H9 (cell line): ENCODE data around the gene TEKT3. TPM values are rescaled to one million over a fixed set of nuclear protein-coding genes. Genes with fewer than 3 reads are reported as not detected.

ENCODE experiments used
- DNase-seq: peaks from one replicate; pipeline ENCODE4 v3.0.0-alpha.2; 2017
- H2AFZ ChIP-seq: one replicate; pipeline ENCODE4 v1.6.1; 2013; ENCODE audit warnings: mild to moderate bottlenecking, low read length, control low read depth, moderate library complexity
- H2AK5ac ChIP-seq: 2 replicates; pipeline ENCODE4 v1.6.1; 2013; ENCODE audit warnings: low read length, control low read depth, mixed read lengths; ENCODE audit not compliant: insufficient read length
- H2BK120ac ChIP-seq: one replicate; pipeline ENCODE4 v1.6.1; 2013; ENCODE audit warnings: low read depth, mild to moderate bottlenecking, low read length, control low read depth, inconsistent platforms; ENCODE audit not compliant: poor library complexity, severe bottlenecking
- H2BK12ac ChIP-seq: 2 replicates; pipeline ENCODE4 v1.6.1; 2013; ENCODE audit warnings: low read length, control low read depth, mixed read lengths, low read depth; ENCODE audit not compliant: insufficient read length
- H2BK15ac ChIP-seq: 2 replicates; pipeline ENCODE4 v1.6.1; 2013; ENCODE audit warnings: low read depth, low read length, control low read depth
- H2BK20ac ChIP-seq: one replicate; pipeline ENCODE4 v1.6.1; 2013; ENCODE audit warnings: low read depth, mild to moderate bottlenecking, low read length, control low read depth, inconsistent platforms; ENCODE audit not compliant: poor library complexity, severe bottlenecking
- H2BK5ac ChIP-seq: 2 replicates; pipeline ENCODE4 v1.6.1; 2013; ENCODE audit warnings: low read length, control low read depth, mixed read lengths; ENCODE audit not compliant: insufficient read length
- H3K14ac ChIP-seq: 2 replicates; pipeline ENCODE4 v1.6.1; 2013; ENCODE audit warnings: low read length, control low read depth; ENCODE audit not compliant: insufficient read depth
- H3K18ac ChIP-seq: 2 replicates; pipeline ENCODE4 v1.6.1; 2013; ENCODE audit warnings: low read depth, mild to moderate bottlenecking, mixed read lengths, low read length, control low read depth; ENCODE audit not compliant: insufficient read length
- H3K23ac ChIP-seq: 2 replicates; pipeline ENCODE4 v1.6.1; 2013; ENCODE audit warnings: low read length, control low read depth, mixed read lengths, low read depth; ENCODE audit not compliant: insufficient read length
- H3K23me2 ChIP-seq: 2 replicates; pipeline ENCODE4 v1.6.1; 2013; ENCODE audit warnings: low read depth, mild to moderate bottlenecking, mixed read lengths, low read length, control low read depth; ENCODE audit not compliant: insufficient read length, poor library complexity, severe bottlenecking
- H3K27ac ChIP-seq: 2 replicates; pipeline ENCODE4 v1.5.1; 2013; ENCODE audit warnings: low read length, control low read depth, mixed read lengths, low read depth; ENCODE audit not compliant: insufficient read length
- H3K27me3 ChIP-seq: 2 replicates; pipeline ENCODE4 v1.6.1; 2013; ENCODE audit warnings: low read length, control low read depth, inconsistent platforms; ENCODE audit not compliant: insufficient read depth
- H3K4ac ChIP-seq: 2 replicates; pipeline ENCODE4 v1.6.1; 2013; ENCODE audit warnings: low read depth, mild to moderate bottlenecking, control low read depth, inconsistent platforms, low read length, moderate library complexity
- H3K4me1 ChIP-seq: 2 replicates; pipeline ENCODE4 v1.6.1; 2013; ENCODE audit warnings: low read length, control low read depth, inconsistent platforms; ENCODE audit not compliant: insufficient read depth
- H3K4me2 ChIP-seq: 2 replicates; pipeline ENCODE4 v1.6.1; 2013; ENCODE audit warnings: low read length, control low read depth, mixed read lengths; ENCODE audit not compliant: insufficient read length, insufficient read depth
- H3K56ac ChIP-seq: 2 replicates; pipeline ENCODE4 v1.6.1; 2013; ENCODE audit warnings: low read depth, mild to moderate bottlenecking, mixed read lengths, low read length, control low read depth; ENCODE audit not compliant: insufficient read length
- H3K79me1 ChIP-seq: 2 replicates; pipeline ENCODE4 v1.6.1; 2013; ENCODE audit warnings: low read depth, mild to moderate bottlenecking, moderate library complexity, low read length, control low read depth, inconsistent platforms; ENCODE audit not compliant: insufficient read depth, poor library complexity, severe bottlenecking
- H3K79me2 ChIP-seq: 2 replicates; pipeline ENCODE4 v1.6.1; 2013; ENCODE audit warnings: low read length, control low read depth, inconsistent platforms; ENCODE audit not compliant: insufficient read depth
- H3K9ac ChIP-seq: 2 replicates; pipeline ENCODE4 v1.6.1; 2013; ENCODE audit warnings: low read length, control low read depth, mixed read lengths; ENCODE audit not compliant: insufficient read length; ENCODE audit errors: extremely low read depth
- H3K9me3 ChIP-seq: one replicate; pipeline ENCODE4 v1.6.1; 2013; ENCODE audit warnings: low read depth, low read length, inconsistent platforms; ENCODE audit not compliant: control insufficient read depth
- H3T11ph ChIP-seq: one replicate; pipeline ENCODE4 v1.6.1; 2013; ENCODE audit warnings: mild to moderate bottlenecking, low read length, control low read depth, inconsistent platforms
- H4K20me1 ChIP-seq: one replicate; pipeline ENCODE4 v1.6.1; 2013; ENCODE audit not compliant: control insufficient read depth, insufficient read length, insufficient read depth
- H4K5ac ChIP-seq: 2 replicates; pipeline ENCODE4 v1.6.1; 2013; ENCODE audit warnings: low read depth, mild to moderate bottlenecking, mixed read lengths, low read length, control low read depth; ENCODE audit not compliant: insufficient read length
- H4K8ac ChIP-seq: replicated peaks from 2 replicates; pipeline ENCODE4 v1.6.1; 2013; ENCODE audit warnings: low read length, control low read depth, mixed read lengths, low read depth; ENCODE audit not compliant: insufficient read length
- H4K91ac ChIP-seq: 2 replicates; pipeline ENCODE4 v1.6.1; 2013; ENCODE audit warnings: low read depth, mild to moderate bottlenecking, moderate library complexity, mixed read lengths, low read length, control low read depth; ENCODE audit not compliant: insufficient read length
- H3K27ac Mint-ChIP-seq, 3 experiments: 2 replicates in 2 of 3; 3 replicates in 1 of 3; pipeline ENCODE4 v1.8.0; 2020 to 2021; ENCODE audit warnings: mixed read lengths in 3 of 3, mild to moderate bottlenecking in 1 of 3, moderate library complexity in 1 of 3
- H3K27me3 Mint-ChIP-seq: 2 replicates; pipeline ENCODE4 v1.8.0; 2021; ENCODE audit warnings: low read depth, mild to moderate bottlenecking, moderate library complexity, mixed read lengths
- H3K36me3 Mint-ChIP-seq, 3 experiments: 2 replicates in 2 of 3; 3 replicates in 1 of 3; pipeline ENCODE4 v1.8.0; 2020 to 2021; ENCODE audit warnings: low read depth in 3 of 3, mixed read lengths in 3 of 3; ENCODE audit not compliant: insufficient read depth in 1 of 3
- H3K4me1 Mint-ChIP-seq, 2 experiments: 2 replicates each; pipeline ENCODE4 v1.8.0; 2020; ENCODE audit warnings: mixed read lengths in 2 of 2
- H3K4me3 Mint-ChIP-seq, 2 experiments: 2 replicates in 1 of 2; 3 replicates in 1 of 2; pipeline ENCODE4 v1.8.0; 2020 to 2021; ENCODE audit warnings: mild to moderate bottlenecking in 2 of 2, mixed read lengths in 2 of 2, moderate library complexity in 1 of 2
- H3K9me3 Mint-ChIP-seq, 2 experiments: 2 replicates in 1 of 2; 3 replicates in 1 of 2; pipeline ENCODE4 v1.8.0; 2020; ENCODE audit warnings: mild to moderate bottlenecking in 2 of 2, mixed read lengths in 2 of 2, moderate library complexity in 1 of 2
- WGBS: extraction: QIAGEN DNeasy Blood & Tissue Kit; methylation state at CpG from one replicate; pipeline ENCODE4 v1.1.7; 2013; ENCODE audit warnings: missing lambda C conversion rate, low lambda C conversion rate, mixed read lengths; ENCODE audit not compliant: insufficient read length; ENCODE audit errors: extremely low coverage; 5-methylcytosine and 5-hydroxymethylcytosine counted together
- total RNA-seq: library from RNA; stranded (reverse); gene quantifications from 2 replicates; pipeline ENCODE4 v1.2.1, GENCODE V29; 2021
- TF ChIP-seq, protein P1 (sequence below): fragments of 200-600 bp; sonication (generic); conservative IDR thresholded peaks from 3 replicates; pipeline ENCODE4 v1.8.0; 2021; ENCODE audit warnings: antibody characterized with exemption, mild to moderate bottlenecking

Gene TEKT3
- total RNA-seq, 1 experiment from 2014 or later = 0.42 TPM

DNA sequence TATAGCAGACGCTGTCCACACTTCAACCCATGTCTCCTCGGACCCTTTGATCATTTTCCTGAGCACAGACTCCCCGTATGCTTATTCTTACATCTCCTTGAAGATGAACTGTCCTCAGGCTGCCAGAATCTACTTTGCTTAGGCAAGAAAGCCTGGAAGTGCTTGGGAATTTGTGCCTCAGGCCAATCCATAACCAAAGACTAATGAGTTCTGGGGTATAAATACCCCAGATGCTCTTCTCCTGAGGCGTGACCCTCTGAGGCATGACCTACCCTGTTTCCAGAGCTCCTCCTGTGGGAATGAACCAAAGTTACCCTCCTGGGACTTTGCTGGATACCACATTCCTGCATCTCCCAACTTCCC lies 10.1 kb upstream of the TEKT3 start:
- peaks cover 0 to 3% of the 10 kb centered on the region in 2 experiments; a peak in 1 of 4 replicates for H3K4me1 Mint-ChIP-seq
- Histone ChIP-seq H2BK20ac (no peak overlapping the region), H2BK15ac (no peak overlapping the region), H3K4me1 (no peaks in the 10 kb centered on the region), H3K27me3 (no peaks in the 10 kb centered on the region; the same call in 1 of the 2 replicates), H2AFZ (no peak overlapping the region), H3K79me1 (no peaks in the 10 kb centered on the region), H2BK120ac (no peak overlapping the region), H3K9me3 (no peaks in the 10 kb centered on the region), H2BK12ac (no peak overlapping the region), H4K8ac (no peak overlapping the region), H3K18ac (no peak overlapping the region), H4K91ac (no peak overlapping the region), H3K4ac (no peak overlapping the region), H3K56ac (no peak overlapping the region), H3K4me2 (no peak overlapping the region), H3K23me2 (no peaks in the 10 kb centered on the region), H4K20me1 (no peaks in the 10 kb centered on the region), H2AK5ac (no peak overlapping the region), H3T11ph (no peak overlapping the region), H3K23ac (no peak overlapping the region), H3K14ac (no peak overlapping the region), H3K9ac (no peak overlapping the region), H2BK5ac (no peak overlapping the region), H3K79me2 (no peaks in the 10 kb centered on the region), H3K27ac (no peak overlapping the region), H4K5ac (no peak overlapping the region)
- H3K27ac Mint-ChIP-seq = no peak overlapping the region
- no peak for DNase-seq
- no CpG with 5 or more reads among the region's 4 CpGs for WGBS
- peaks cover 0 to 6% of the 10 kb centered on the region in 2 experiments; a peak in 2 of 5 replicates for H3K9me3 Mint-ChIP-seq
- H3K4me3 Mint-ChIP-seq = no peak overlapping the region
- peaks cover 11% of the 10 kb centered on the region for H3K27me3 Mint-ChIP-seq
- TF ChIP-seq, protein P1, sequence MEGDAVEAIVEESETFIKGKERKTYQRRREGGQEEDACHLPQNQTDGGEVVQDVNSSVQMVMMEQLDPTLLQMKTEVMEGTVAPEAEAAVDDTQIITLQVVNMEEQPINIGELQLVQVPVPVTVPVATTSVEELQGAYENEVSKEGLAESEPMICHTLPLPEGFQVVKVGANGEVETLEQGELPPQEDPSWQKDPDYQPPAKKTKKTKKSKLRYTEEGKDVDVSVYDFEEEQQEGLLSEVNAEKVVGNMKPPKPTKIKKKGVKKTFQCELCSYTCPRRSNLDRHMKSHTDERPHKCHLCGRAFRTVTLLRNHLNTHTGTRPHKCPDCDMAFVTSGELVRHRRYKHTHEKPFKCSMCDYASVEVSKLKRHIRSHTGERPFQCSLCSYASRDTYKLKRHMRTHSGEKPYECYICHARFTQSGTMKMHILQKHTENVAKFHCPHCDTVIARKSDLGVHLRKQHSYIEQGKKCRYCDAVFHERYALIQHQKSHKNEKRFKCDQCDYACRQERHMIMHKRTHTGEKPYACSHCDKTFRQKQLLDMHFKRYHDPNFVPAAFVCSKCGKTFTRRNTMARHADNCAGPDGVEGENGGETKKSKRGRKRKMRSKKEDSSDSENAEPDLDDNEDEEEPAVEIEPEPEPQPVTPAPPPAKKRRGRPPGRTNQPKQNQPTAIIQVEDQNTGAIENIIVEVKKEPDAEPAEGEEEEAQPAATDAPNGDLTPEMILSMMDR = no peak
- no peaks in the 10 kb centered on the region for H3K36me3 Mint-ChIP-seq
